K562 treated with DMSO at 1 percent for 24 hours (cell line): Measurements from ENCODE around the gene PHTF2. TPM values are rescaled to one million over a fixed set of nuclear protein-coding genes. Genes with fewer than 3 reads are reported as not detected.

Source experiments
- total RNA-seq: library from RNA; unstranded; fragments of 300-600 nt; gene quantifications from 2 replicates; pipeline ENCODE4 v1.2.3, GENCODE V29; 2022; ENCODE audit warnings: low read depth; ENCODE audit not compliant: insufficient read depth

The PHTF2 gene
- total RNA-seq: 19.0 and 19.9 TPM in 2 replicates

GRCh38 chr7:77798394-77799077 lies at the start of gene PHTF2, which contains the start of gene TMEM60:
Gene PHTF2, plus strand, starts transcription at chr7:77798773.
Gene TMEM60, minus strand, starts transcription at chr7:77798434. Its CDS starts 4,061 bp downstream, at chr7:77794373.

Other genes starting within 250 kb of the PHTF2 start
- gene RSBN1L, start 102.3 kb upstream of the PHTF2 start, total RNA-seq: 10.7 and 15.0 TPM in 2 replicates
- gene TMEM60, start 339 bp upstream of the PHTF2 start, total RNA-seq: 33.9 and 42.0 TPM in 2 replicates